MCF 10A (cell line): ENCODE data around the gene TADA3. TPM values are rescaled to one million over a fixed set of nuclear protein-coding genes. Genes with fewer than 3 reads are reported as not detected.

Experiments used
- Bru-seq: library from RNA; stranded (reverse); fragments of 400-500 nt; gene quantifications from one replicate; lab custom pipeline; 2021; lab: Mats Ljungman, UMichigan
- BruChase-seq, 2 experiments: library from RNA; stranded (reverse); fragments of 400-500 nt; gene quantifications; one replicate each; lab custom pipeline; 2021; lab: Mats Ljungman, UMichigan
- BruUV-seq: library from RNA; stranded (reverse); fragments of 400-500 nt; replicated peaks from 2 replicates; lab custom pipeline; 2021; lab: Mats Ljungman, UMichigan
- CTCF ChIA-PET: fragments of 300-600 bp; sonication (Branson Sonifier 250); formaldehyde crosslinking; extraction: SDS; loops from one replicate; lab custom pipeline; 2021; ENCODE audit warnings: antibody characterized with exemption, inconsistent platforms; lab: Yijun Ruan, JAX
- POLR2A ChIA-PET: fragments of 300-600, 350-650 bp; sonication (Branson Sonifier 250); formaldehyde crosslinking; extraction: SDS; loops from one replicate; lab custom pipeline; 2020; ENCODE audit warnings: antibody characterized with exemption, inconsistent platforms; lab: Yijun Ruan, JAX
- DNase-seq: peaks from one replicate; pipeline ENCODE4 v3.0.0-alpha.2; 2018; ENCODE audit not compliant: unreplicated experiment
- H3K27ac Mint-ChIP-seq: one replicate; pipeline ENCODE4 v1.8.0; 2022; ENCODE audit warnings: mild to moderate bottlenecking, low read depth, mixed read lengths; ENCODE audit not compliant: unreplicated experiment
- H3K27me3 Mint-ChIP-seq: one replicate; pipeline ENCODE4 v1.8.0; 2022; ENCODE audit warnings: mixed read lengths; ENCODE audit not compliant: insufficient read depth, unreplicated experiment
- H3K36me3 Mint-ChIP-seq: one replicate; pipeline ENCODE4 v1.8.0; 2022; ENCODE audit warnings: mild to moderate bottlenecking, moderate library complexity, mixed read lengths; ENCODE audit not compliant: insufficient read depth, unreplicated experiment
- H3K4me1 Mint-ChIP-seq: one replicate; pipeline ENCODE4 v1.8.0; 2022; ENCODE audit warnings: mixed read lengths; ENCODE audit not compliant: insufficient read depth, unreplicated experiment
- H3K4me3 Mint-ChIP-seq: one replicate; pipeline ENCODE4 v1.8.0; 2022; ENCODE audit warnings: mild to moderate bottlenecking, moderate library complexity, mixed read lengths; ENCODE audit not compliant: unreplicated experiment
- H3K9me3 Mint-ChIP-seq: one replicate; pipeline ENCODE4 v1.8.0; 2022; ENCODE audit warnings: mixed read lengths; ENCODE audit not compliant: unreplicated experiment
- intact Hi-C: fragments of 100-400 bp; cut with micrococcal nuclease; formaldehyde crosslinking; loops from 2 replicates; pipeline ENCODE4 v1.14.1; 2022
- long read RNA-seq: library from polyadenylated mRNA; stranded (forward); transcript quantifications from one replicate; pipeline ENCODE4 v2.0.0, GENCODE V29; 2022
- total RNA-seq: library from RNA; stranded (reverse); gene quantifications from 2 replicates; pipeline ENCODE4 v1.2.3, GENCODE V29; 2022
- TF ChIP-seq, protein P1 (sequence below): fragments of 200-600 bp; IDR thresholded peaks from one replicate; pipeline ENCODE4 v1.8.0; 2022; ENCODE audit warnings: antibody characterized with exemption, mild to moderate bottlenecking; ENCODE audit not compliant: unreplicated experiment

Gene TADA3, protein sequence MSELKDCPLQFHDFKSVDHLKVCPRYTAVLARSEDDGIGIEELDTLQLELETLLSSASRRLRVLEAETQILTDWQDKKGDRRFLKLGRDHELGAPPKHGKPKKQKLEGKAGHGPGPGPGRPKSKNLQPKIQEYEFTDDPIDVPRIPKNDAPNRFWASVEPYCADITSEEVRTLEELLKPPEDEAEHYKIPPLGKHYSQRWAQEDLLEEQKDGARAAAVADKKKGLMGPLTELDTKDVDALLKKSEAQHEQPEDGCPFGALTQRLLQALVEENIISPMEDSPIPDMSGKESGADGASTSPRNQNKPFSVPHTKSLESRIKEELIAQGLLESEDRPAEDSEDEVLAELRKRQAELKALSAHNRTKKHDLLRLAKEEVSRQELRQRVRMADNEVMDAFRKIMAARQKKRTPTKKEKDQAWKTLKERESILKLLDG
- total RNA-seq: 72.0 and 77.1 TPM in 2 replicates
- percentile 76 among the genes with signal in this experiment for Bru-seq, nascent RNA
- BruChase-seq, experiment 1, labeled RNA remaining after a 6-hour chase: percentile 85 among the genes with signal in this experiment
- BruChase-seq, experiment 2, labeled RNA remaining after a 2-hour chase: percentile 70 among the genes with signal in this experiment
- long read RNA-seq, transcript TADA3-201 (9 exons, 2,355 nt): major isoform, 152 of 176 reads
- long read RNA-seq, partial matches to known transcripts: 4 of 176 reads
- long read RNA-seq, other reads (novel, unspliced or antisense): 19 of 176 reads

DNA sequence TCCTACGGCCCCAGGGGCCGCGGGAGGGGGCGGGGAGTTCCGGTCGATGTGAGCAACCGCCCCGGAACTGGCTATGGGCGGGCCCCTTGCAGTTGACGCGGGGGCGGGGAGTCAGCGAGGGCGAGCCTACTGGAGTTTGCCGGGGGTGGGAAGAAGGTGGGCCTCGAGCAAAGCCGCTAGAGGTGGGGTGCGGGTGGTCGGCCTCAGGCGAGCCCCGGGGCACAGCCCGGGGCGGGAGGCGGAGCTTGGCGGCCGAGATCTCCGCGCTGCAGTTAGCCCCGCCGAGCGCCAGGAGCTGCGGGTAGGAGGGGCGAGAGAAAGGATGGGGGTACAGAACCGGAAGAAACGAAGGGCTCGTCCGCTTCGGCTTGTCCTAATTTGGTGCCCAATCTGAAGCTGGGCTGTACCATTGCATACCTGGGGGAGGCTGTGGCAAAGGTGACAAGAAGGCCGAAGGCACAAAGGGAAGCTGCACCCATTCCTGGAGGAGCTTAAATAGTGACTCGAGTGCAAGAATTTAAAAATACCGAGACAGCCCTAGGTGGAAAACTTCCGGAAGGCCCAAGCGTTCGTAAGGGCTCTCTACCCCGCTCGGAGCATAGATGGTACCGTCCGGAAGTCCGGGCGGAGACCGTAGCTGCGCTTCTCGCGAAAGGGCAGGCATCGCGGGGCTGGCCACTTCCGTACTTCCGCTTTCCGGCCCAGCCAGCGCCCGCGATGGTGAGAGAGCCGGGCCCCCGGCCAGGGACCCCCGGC is at the start of gene TADA3, which contains the start of gene ARPC4:
Gene TADA3, minus strand, starts transcription at position 69 of the 756 bp plus-strand sequence. CDS start 1,007 bp downstream, outside the sequence.
Gene ARPC4, plus strand, starts transcription at position 678 of the 756 bp plus-strand sequence. Its CDS starts 40 bp downstream, at position 718.
- Mint-ChIP-seq H3K36me3 (peaks cover 58% of the 10 kb centered on the region), H3K9me3 (no peaks in the 10 kb centered on the region), H3K27ac (peak within 1 kb of the TSS; percentile 100), H3K4me3 (peak within 1 kb of the TSS; percentile 98), H3K27me3 (no peaks in the 10 kb centered on the region), H3K4me1 (peaks cover 31% of the 10 kb centered on the region)
- CTCF ChIA-PET: interaction anchor here (0.6 to 1.2 kb wide), 5 partner anchors 12 to 220 kb away, joined by 3 to 4 read pairs (median 3); partner anchors contain the start of gene MTMR14
- peak; percentile 96 for DNase-seq
- BruUV-seq: no TSS peak
- TF ChIP-seq, protein P1, sequence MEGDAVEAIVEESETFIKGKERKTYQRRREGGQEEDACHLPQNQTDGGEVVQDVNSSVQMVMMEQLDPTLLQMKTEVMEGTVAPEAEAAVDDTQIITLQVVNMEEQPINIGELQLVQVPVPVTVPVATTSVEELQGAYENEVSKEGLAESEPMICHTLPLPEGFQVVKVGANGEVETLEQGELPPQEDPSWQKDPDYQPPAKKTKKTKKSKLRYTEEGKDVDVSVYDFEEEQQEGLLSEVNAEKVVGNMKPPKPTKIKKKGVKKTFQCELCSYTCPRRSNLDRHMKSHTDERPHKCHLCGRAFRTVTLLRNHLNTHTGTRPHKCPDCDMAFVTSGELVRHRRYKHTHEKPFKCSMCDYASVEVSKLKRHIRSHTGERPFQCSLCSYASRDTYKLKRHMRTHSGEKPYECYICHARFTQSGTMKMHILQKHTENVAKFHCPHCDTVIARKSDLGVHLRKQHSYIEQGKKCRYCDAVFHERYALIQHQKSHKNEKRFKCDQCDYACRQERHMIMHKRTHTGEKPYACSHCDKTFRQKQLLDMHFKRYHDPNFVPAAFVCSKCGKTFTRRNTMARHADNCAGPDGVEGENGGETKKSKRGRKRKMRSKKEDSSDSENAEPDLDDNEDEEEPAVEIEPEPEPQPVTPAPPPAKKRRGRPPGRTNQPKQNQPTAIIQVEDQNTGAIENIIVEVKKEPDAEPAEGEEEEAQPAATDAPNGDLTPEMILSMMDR: no peak
- POLR2A ChIA-PET: interaction anchor here (0.6 to 2.2 kb wide), 39 partner anchors 8 to 528 kb away, joined by 3 to 35 read pairs (median 4); partner anchors contain the start of genes BRPF1, CRELD1, EMC3 and IL17RC
- intact Hi-C loops: loop anchor here (5.0 kb wide), 1 partner anchor 75 kb away; no protein-coding TSS in a partner anchor

DNA sequence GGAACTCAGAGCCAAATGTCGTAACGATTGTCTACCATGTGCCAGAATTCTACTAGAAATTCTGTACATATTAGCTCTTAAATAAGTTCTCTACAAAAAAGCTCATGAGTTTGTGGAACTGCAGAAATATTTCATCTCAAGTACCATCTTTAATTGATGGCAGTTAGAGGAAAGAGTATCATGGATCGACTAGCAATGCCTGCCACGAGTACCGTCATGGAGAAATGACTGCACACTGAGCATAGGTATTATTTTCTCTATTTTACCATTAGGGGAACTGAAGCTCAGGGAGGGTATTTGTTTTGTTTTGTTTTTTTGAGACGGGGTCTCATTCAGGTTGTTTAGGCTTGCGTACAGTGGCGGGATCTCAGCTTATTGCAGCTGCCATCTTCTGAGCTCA is 48.7 kb upstream of the TADA3 start:
- peaks cover 8% of the 10 kb centered on the region for H3K4me1 Mint-ChIP-seq
- H3K27me3 Mint-ChIP-seq: no peaks in the 10 kb centered on the region
- no TSS peak for BruUV-seq
- POLR2A ChIA-PET: interaction anchor here (0.7 to 4.6 kb wide), 2 partner anchors 10 to 94 kb away, joined by 3 to 29 read pairs; no protein-coding TSS in a partner anchor
- no peaks in the 10 kb centered on the region for H3K9me3 Mint-ChIP-seq
- CTCF ChIA-PET: interaction anchor here (0.6 to 1.5 kb wide), 5 partner anchors 8 to 105 kb away, joined by 3 to 5 read pairs (median 3); no protein-coding TSS in a partner anchor
- no peak for DNase-seq
- intact Hi-C loops: loop anchor here (10.0 kb wide), 1 partner anchor 444 kb away; no protein-coding TSS in a partner anchor
- no peak overlapping the region for H3K27ac Mint-ChIP-seq
- H3K4me3 Mint-ChIP-seq: no peak overlapping the region
- TF ChIP-seq, protein P1: no peak
- peaks cover 42% of the 10 kb centered on the region for H3K36me3 Mint-ChIP-seq

DNA sequence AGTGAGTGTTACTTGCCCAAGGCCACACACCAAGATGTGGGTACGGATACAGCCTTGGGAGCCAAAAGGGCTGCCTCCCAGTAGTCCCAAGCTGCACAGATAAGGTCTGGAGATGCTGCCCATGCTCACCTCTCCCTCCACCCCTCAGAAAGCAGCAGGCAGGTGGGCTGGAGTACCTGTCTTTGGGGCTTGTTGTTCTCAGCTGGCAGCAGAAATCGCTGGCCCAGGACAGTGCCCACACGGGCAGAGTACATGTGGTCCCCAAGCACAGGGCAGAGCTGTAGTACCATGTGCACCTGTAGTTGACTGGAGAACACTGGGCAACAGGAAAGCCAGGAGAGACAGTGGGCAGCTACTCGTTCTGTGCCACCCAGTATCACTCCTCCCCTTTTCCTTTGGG is 46.6 kb upstream of the TADA3 start:
- POLR2A ChIA-PET: no interaction called here
- H3K36me3 Mint-ChIP-seq: peaks cover 51% of the 10 kb centered on the region
- no peak for DNase-seq
- no peaks in the 10 kb centered on the region for H3K9me3 Mint-ChIP-seq
- CTCF ChIA-PET: interaction anchor here (0.6 to 0.8 kb wide), 4 partner anchors 12 to 143 kb away, joined by 3 read pairs; partner anchors contain the start of gene IL17RE
- H3K4me1 Mint-ChIP-seq: peaks cover 8% of the 10 kb centered on the region
- H3K27ac Mint-ChIP-seq: no peak overlapping the region
- BruUV-seq: no TSS peak
- intact Hi-C loops: no loop called here
- TF ChIP-seq, protein P1: no peak
- no peak overlapping the region for H3K4me3 Mint-ChIP-seq
- no peaks in the 10 kb centered on the region for H3K27me3 Mint-ChIP-seq
